ENCODE measurements around the gene EP400.

EP400 gene

GRCh38 chr12:132081423-132081822, 131.7 kb downstream of the EP400 start:
- H3K27ac ChIP-seq (ENCODE audit: low read depth, low read length) = no peak overlapping the region
- peaks cover 3% of the 10 kb centered on the region; the same call in 1 of the 2 replicates for H3F3A ChIP-seq (ENCODE audit: insufficient read depth)
- TF ChIP-seq, protein P1, sequence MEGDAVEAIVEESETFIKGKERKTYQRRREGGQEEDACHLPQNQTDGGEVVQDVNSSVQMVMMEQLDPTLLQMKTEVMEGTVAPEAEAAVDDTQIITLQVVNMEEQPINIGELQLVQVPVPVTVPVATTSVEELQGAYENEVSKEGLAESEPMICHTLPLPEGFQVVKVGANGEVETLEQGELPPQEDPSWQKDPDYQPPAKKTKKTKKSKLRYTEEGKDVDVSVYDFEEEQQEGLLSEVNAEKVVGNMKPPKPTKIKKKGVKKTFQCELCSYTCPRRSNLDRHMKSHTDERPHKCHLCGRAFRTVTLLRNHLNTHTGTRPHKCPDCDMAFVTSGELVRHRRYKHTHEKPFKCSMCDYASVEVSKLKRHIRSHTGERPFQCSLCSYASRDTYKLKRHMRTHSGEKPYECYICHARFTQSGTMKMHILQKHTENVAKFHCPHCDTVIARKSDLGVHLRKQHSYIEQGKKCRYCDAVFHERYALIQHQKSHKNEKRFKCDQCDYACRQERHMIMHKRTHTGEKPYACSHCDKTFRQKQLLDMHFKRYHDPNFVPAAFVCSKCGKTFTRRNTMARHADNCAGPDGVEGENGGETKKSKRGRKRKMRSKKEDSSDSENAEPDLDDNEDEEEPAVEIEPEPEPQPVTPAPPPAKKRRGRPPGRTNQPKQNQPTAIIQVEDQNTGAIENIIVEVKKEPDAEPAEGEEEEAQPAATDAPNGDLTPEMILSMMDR (IDR thresholded peaks at IDR 0.05; ENCODE audit: insufficient read depth, low read length, poor library complexity, severe bottlenecking) = no peak
- no peak for TF ChIP-seq EZH2phosphoT487 (conservative IDR thresholded peaks at IDR 0.05; ENCODE audit: low read length)
- no peaks in the 10 kb centered on the region for H3K9me2 ChIP-seq (replicated peaks; ENCODE audit: insufficient read depth, low read length)
- no peak overlapping the region for H3K4me3 ChIP-seq (ENCODE audit: insufficient read depth, low read length, poor library complexity, severe bottlenecking)
- no peak overlapping the region for H3K4me2 ChIP-seq (ENCODE audit: low read depth, low read length, poor library complexity, severe bottlenecking)
- no peaks in the 10 kb centered on the region for H3K9me3 ChIP-seq (ENCODE audit: insufficient read depth, low read length)
- no peak overlapping the region for H3K9ac ChIP-seq (ENCODE audit: low read length)
- H4K20me1 ChIP-seq (ENCODE audit: low read depth, low read length) = no peaks in the 10 kb centered on the region
- H2AFZ ChIP-seq (ENCODE audit: low read depth, low read length, severe bottlenecking) = no peak overlapping the region
- no peaks in the 10 kb centered on the region for H3K27me3 ChIP-seq (ENCODE audit: low read length)
- H3K36me3 ChIP-seq (ENCODE audit: low read length) = no peaks in the 10 kb centered on the region
- peaks cover 17% of the 10 kb centered on the region for H3K79me2 ChIP-seq (ENCODE audit: insufficient read depth, low read length)

DNA sequence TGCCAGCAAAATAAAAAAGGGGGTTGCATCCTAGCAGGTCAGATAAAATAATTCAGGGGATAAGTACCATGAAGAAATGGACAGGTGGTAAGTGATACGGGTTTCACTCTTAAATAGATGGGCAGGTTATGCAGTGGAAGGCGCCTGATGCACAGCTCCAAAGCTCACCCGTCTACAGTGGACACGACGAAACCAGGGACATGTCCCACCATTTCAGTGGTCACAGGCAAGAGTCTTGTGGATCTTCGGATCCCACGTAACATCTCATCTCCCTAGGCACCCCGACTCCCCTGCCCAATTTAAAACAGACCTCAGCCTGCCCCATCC, 133.8 kb downstream of the EP400 start:
- H4K20me1 ChIP-seq (ENCODE audit: low read depth, low read length) = no peaks in the 10 kb centered on the region
- peak overlapping the region; percentile 82 for H3K9ac ChIP-seq (ENCODE audit: low read length)
- H3K36me3 ChIP-seq (ENCODE audit: low read length) = no peaks in the 10 kb centered on the region
- peak overlapping the region; percentile 83 for H3K4me3 ChIP-seq (ENCODE audit: insufficient read depth, low read length, poor library complexity, severe bottlenecking)
- peaks cover 33% of the 10 kb centered on the region for H3K79me2 ChIP-seq (ENCODE audit: insufficient read depth, low read length)
- H3K27me3 ChIP-seq (ENCODE audit: low read length) = no peaks in the 10 kb centered on the region
- H3K9me3 ChIP-seq (ENCODE audit: insufficient read depth, low read length) = no peaks in the 10 kb centered on the region
- no peaks in the 10 kb centered on the region for H3K9me2 ChIP-seq (replicated peaks; ENCODE audit: insufficient read depth, low read length)
- H3K4me2 ChIP-seq (ENCODE audit: low read depth, low read length, poor library complexity, severe bottlenecking) = peak overlapping the region; percentile 98
- H3F3A ChIP-seq (ENCODE audit: insufficient read depth) = peaks cover 6% of the 10 kb centered on the region; the same call in 1 of the 2 replicates
- H2AFZ ChIP-seq (ENCODE audit: low read depth, low read length, severe bottlenecking) = peak overlapping the region; percentile 96
- TF ChIP-seq, protein P1 (IDR thresholded peaks at IDR 0.05; ENCODE audit: insufficient read depth, low read length, poor library complexity, severe bottlenecking) = no peak
- no peak for TF ChIP-seq EZH2phosphoT487 (conservative IDR thresholded peaks at IDR 0.05; ENCODE audit: low read length)
- H3K27ac ChIP-seq (ENCODE audit: low read depth, low read length) = peak overlapping the region; percentile 45; the same call in 1 of the 2 replicates

DNA sequence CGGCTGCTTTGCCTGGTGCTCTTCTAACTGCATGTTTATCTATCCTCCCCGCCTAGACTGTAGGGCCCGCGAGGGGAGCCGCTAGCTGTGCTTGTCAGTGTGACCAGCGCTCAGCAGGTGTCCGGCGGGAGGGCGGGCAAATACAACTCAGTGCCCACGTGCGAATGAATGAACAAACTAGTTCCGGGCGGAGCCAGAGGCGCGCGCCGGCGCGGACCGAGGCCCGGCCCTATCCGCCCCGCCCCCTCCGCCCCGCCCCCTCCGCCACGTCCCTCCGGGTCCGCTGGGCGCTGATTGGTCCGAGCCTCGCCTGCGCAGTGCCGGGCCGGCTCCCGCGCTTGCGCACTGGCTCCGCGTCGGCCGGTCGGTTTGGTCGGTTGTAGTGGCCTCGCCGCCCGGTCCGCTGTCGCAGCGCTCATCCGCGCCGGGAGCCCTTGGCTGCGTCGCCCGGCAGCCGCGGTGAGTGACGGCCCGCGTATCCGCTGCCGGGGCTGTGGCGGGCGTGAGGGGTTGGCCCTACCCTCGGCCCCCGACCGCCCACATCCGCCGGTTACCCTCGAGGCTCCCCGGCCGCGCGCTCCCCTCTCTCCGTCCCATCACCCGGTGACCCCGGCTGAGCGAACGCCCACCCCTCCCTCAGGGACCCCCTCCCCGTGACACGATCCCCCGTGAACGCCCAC, 134.3 kb downstream of the EP400 start:
- H3K4me3 ChIP-seq (ENCODE audit: insufficient read depth, low read length, poor library complexity, severe bottlenecking) = peak overlapping the region; percentile 83
- H3K9ac ChIP-seq (ENCODE audit: low read length) = peak overlapping the region; percentile 82
- H3F3A ChIP-seq (ENCODE audit: insufficient read depth) = peaks cover 6% of the 10 kb centered on the region; the same call in 1 of the 2 replicates
- H3K27ac ChIP-seq (ENCODE audit: low read depth, low read length) = peak overlapping the region; percentile 62
- no peaks in the 10 kb centered on the region for H4K20me1 ChIP-seq (ENCODE audit: low read depth, low read length)
- no peaks in the 10 kb centered on the region for H3K9me3 ChIP-seq (ENCODE audit: insufficient read depth, low read length)
- H3K4me2 ChIP-seq (ENCODE audit: low read depth, low read length, poor library complexity, severe bottlenecking) = peak overlapping the region; percentile 98
- peaks cover under 1% of the 10 kb centered on the region; the same call in 1 of the 2 replicates for H3K36me3 ChIP-seq (ENCODE audit: low read length)
- no peaks in the 10 kb centered on the region for H3K9me2 ChIP-seq (replicated peaks; ENCODE audit: insufficient read depth, low read length)
- no peak for TF ChIP-seq EZH2phosphoT487 (conservative IDR thresholded peaks at IDR 0.05; ENCODE audit: low read length)
- TF ChIP-seq, protein P1 (IDR thresholded peaks at IDR 0.05; ENCODE audit: insufficient read depth, low read length, poor library complexity, severe bottlenecking) = no peak
- peaks cover 33% of the 10 kb centered on the region for H3K79me2 ChIP-seq (ENCODE audit: insufficient read depth, low read length)
- peak overlapping the region; percentile 96 for H2AFZ ChIP-seq (ENCODE audit: low read depth, low read length, severe bottlenecking)
- H3K27me3 ChIP-seq (ENCODE audit: low read length) = no peaks in the 10 kb centered on the region
